Measurements from ENCODE around the gene TMOD3.
"Not testable (repeated sequence)": the region's sequence is repeated elsewhere in the genome, so short reads cannot be mapped to it uniquely, and the experiment has no call there.

The TMOD3 gene

GRCh38 chr15:51863131-51863530 lies 33.7 kb downstream of the TMOD3 start:
- no peak for DNase-seq (ENCODE audit: low read depth in 2 of 2, low spot score in 1 of 2)

DNA sequence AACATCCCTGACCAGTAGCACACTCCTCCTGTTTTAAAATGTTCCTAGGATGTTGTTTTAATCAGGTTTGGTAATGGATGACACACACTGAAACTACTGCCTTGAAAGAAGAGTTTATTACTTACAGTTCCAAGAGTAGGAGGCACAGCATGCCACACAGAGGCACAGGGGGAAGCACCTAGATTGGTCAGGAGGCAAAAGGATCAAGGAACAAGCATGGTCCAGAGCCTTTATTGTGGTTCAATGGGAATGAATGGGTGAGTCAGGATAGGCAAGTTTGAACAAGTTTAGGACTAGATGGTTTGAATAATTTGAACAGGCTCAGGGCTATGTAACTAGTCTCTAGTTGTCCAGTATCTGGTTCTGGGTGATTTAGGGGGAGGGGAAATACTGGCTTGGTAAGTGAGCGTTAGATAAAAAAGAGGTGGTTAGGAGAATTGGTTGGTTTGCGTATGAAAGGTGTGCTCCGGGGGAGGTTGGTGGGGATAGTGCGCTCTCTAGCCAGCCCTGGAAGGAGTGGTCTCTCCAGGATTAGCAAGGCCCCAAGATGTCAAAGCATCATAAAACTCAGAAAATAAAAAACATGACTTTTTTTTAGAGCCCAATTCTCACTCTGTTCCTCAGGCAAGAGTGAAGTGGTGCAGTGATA lies 35.1 kb downstream of the TMOD3 start:
- DNase-seq (ENCODE audit: low read depth in 2 of 2, low spot score in 1 of 2) = no peak

DNA sequence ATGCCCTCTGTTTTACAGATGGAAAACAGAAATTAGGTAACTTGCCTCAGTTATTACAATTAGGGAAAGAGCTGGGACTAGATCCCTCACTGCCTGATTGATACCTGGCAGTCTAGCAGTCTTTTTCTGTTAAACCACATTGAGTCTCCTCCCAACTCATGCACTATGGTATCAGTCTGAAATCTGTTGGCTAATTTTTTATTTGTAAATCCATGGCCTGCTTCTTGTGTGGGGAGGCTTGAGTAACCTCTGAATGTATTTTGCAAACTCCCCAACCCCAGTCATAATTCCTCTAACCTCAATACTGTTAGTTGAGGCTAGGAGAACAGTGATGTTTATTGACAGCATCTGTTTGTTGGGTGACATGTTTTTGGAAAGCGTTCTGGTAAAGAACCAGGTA lies 35.9 kb downstream of the TMOD3 start:
- no peak for DNase-seq (ENCODE audit: low read depth in 2 of 2, low spot score in 1 of 2)

- no peak for DNase-seq (ENCODE audit: low read depth in 2 of 2, low spot score in 1 of 2)
Observed at GRCh38 chr15:51866161-51866560, 36.7 kb downstream of the TMOD3 start.

DNA sequence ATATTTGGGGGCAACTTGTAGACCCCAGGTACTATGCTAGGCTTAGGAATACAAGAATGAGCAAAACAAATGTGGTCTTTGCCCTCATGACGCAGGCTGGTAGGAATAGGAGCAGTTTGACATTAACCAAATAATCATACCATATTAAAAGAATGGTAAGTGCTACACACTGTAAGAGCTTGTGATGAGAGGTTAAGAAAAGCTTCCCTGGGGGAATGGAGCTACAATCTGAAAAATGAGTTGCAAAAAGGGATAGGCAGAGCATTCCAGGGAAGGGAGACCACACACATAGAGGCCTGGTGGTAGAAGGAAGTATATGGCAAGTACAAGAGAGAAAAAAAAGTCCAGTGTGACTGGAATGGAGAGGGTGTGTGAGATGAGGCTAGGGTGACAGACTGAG lies 37.3 kb downstream of the TMOD3 start:
- DNase-seq (ENCODE audit: low read depth in 2 of 2, low spot score in 1 of 2) = no peak

DNA sequence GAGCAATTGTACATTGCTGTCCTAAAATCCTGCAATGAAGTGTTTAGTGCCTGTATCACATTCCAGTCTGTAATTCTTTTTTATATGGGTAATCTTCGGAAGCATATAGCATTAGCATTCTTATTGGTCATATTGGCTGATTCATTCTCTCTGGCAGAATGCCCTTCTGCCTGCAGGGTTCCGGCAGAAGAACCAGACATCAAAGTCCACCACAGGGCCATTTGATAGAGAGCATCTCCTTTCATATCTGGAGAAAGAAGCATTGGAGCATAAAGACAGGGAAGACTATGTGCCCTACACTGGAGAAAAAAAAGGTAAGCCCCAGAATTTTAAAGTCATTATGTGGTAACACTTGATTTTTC lies 39.6 kb downstream of the TMOD3 start:
- DNase-seq (ENCODE audit: low read depth in 2 of 2, low spot score in 1 of 2) = no peak

DNA sequence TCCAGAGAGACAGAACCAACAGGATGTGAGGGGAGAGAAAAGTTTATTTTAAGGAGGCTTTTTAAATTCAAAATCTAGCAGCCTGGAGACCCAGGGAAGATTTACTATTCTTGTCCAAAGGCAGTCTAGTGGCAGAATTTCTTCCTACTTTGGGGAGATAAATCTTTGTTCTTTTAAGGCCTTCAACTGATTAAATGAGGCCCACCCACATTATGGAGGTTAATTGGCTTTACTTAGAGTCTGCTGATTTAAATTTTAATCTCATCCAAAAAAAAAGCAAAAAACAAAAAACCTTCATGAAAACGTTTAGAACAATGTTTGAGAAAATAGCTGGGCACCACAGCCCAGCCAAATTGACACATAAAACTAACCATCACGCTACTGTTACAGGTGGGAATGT lies 41.3 kb downstream of the TMOD3 start:
- no peak for DNase-seq (ENCODE audit: low read depth in 2 of 2, low spot score in 1 of 2)

GRCh38 chr15:51874751-51875644 lies 45.5 kb downstream of the TMOD3 start:
- DNase-seq (ENCODE audit: low read depth in 2 of 2, low spot score in 1 of 2) = no peak

DNA sequence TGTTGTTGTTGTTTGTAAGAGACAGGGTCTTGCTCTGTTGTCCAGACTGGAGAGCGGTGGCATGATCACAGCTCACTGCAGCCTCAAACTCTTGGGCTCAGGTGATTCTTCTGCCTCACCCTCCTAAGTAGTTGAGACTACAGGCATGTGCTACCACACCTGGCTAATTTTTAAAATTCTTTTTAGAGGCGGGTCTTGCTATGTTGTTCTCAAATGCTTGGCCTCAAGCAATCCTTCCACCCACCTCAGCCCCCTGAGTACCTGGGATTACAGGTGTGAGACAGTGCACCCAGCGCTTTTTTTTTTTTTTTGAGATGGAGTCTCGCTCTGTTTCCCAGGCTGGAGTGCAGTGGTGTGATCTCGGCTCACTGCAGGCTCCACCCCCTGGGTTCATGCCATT lies 46.7 kb downstream of the TMOD3 start:
- no peak for DNase-seq (ENCODE audit: low read depth in 2 of 2, low spot score in 1 of 2)

- DNase-seq (ENCODE audit: low read depth in 2 of 2, low spot score in 1 of 2) = no peak
Observed at GRCh38 chr15:51878446-51879386, 49.3 kb downstream of the TMOD3 start.

- no peak for DNase-seq (ENCODE audit: low read depth in 2 of 2, low spot score in 1 of 2)
Observed at GRCh38 chr15:51879555-51879954, 50.1 kb downstream of the TMOD3 start.

- no peak for DNase-seq (ENCODE audit: low read depth in 2 of 2, low spot score in 1 of 2)
Observed at GRCh38 chr15:51883271-51883837, 53.9 kb downstream of the TMOD3 start.

GRCh38 chr15:51884041-51884440 lies 54.6 kb downstream of the TMOD3 start:
- DNase-seq (ENCODE audit: low read depth in 2 of 2, low spot score in 1 of 2) = no peak

DNA sequence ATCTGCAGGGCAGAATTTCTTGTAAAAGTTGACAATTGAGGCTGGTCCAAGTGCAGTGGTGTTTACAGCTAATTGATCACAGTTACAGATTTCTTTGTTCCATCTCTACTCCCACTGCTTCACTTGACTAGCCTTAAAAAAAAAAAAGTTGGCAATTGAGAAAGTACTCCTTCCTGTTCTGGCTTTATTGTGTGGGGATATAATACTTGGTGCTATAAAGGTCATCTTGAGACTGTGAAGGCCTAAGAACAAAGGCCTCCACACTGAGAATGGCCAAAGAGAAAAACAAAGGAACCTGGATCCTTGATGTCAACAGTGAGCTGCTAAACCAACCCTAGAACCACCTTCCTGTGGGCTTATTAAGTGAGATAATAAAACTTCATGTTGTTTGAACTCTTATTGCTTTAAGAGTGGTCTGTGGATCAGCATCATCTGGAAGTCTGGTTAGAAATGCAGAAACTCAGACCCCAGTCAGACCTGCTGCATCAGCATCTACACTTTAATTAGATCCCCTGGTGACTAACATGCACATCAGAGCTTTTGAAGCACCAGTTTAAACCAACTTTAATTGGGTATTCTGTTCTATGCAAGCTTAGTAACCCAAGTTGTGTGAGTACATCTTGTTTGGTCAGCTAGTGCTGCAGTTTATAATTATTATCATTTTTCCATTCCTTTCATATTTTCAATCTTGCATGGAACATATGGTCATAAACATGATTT lies 55.2 kb downstream of the TMOD3 start:
- DNase-seq (ENCODE audit: low read depth in 2 of 2, low spot score in 1 of 2) = no peak

- not testable (repeated sequence) for DNase-seq (ENCODE audit: low read depth in 2 of 2, low spot score in 1 of 2)
Observed at GRCh38 chr15:51885758-51886157, 56.3 kb downstream of the TMOD3 start.

DNA sequence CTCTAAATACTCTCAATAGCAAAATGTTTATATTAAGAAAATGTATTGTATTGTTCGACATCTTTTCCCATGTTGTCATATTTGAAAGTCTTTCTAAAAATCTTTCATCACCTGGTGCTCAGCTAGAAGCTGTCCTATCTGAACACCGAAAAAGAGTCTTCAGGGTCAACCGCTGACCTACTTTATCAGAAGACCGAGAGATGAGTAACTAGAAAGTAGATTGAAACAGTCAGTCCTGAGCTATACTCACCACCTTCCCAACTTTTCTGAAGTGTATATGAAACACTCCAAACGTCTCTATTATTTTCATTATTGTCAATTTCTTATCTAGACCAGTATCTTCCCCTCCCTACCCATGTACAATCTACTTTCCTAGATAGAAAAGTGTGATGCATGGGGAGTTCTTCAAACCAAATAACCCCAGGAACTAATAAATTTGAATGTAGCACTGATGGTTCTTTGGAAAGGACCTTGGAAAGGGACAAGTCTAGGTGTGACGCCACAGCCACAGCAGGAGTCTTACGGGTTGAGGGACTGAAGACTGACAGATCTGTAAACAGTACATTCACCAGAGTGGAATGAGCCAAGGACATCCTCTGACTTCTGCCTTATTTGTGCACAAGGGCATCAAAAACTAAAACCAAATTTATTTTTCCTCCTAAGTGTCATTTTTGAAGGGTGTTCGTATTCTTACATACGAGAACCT lies 58.6 kb downstream of the TMOD3 start:
- no peak for DNase-seq (ENCODE audit: low read depth in 2 of 2, low spot score in 1 of 2)

GRCh38 chr15:51888593-51889195 lies 59.2 kb downstream of the TMOD3 start:
- no peak for DNase-seq (ENCODE audit: low read depth in 2 of 2, low spot score in 1 of 2)

DNA sequence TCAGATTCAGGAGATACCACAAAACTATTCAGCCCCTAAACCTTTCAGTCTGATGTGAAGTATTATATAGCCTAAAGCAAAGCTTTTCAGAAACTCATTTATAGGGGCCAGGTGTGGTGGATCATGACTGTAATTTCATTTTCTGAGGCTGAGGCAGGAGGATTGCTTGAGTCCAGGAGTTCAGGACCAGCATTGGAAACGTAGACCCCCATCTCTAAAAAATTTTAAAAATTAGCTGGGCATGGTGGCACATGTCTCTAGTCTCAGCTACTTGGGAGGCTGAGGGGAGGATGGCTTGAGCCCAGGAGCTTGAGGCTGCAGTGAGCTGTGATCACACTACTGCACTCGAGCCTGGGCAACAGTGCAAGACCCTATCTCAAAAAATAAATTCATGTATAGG lies 60.0 kb downstream of the TMOD3 start:
- DNase-seq (ENCODE audit: low read depth in 2 of 2, low spot score in 1 of 2) = no peak

- no peak for DNase-seq (ENCODE audit: low read depth in 2 of 2, low spot score in 1 of 2)
Observed at GRCh38 chr15:51904421-51904820, 75.0 kb downstream of the TMOD3 start.

- no peak for DNase-seq (ENCODE audit: low read depth in 2 of 2, low spot score in 1 of 2)
Observed at GRCh38 chr15:51904931-51905330, 75.5 kb downstream of the TMOD3 start.
